ENCODE data around the gene HCN2. TPM values are rescaled to one million over a fixed set of nuclear protein-coding genes. Genes with fewer than 3 reads are reported as not detected.

The HCN2 gene
- total and polyA plus RNA-seq, 2 of the 13 experiments (the other 11 are each of a cell fraction or from before 2014, with no cell fraction given) = 0.01 TPM; not detected in 1

DNA sequence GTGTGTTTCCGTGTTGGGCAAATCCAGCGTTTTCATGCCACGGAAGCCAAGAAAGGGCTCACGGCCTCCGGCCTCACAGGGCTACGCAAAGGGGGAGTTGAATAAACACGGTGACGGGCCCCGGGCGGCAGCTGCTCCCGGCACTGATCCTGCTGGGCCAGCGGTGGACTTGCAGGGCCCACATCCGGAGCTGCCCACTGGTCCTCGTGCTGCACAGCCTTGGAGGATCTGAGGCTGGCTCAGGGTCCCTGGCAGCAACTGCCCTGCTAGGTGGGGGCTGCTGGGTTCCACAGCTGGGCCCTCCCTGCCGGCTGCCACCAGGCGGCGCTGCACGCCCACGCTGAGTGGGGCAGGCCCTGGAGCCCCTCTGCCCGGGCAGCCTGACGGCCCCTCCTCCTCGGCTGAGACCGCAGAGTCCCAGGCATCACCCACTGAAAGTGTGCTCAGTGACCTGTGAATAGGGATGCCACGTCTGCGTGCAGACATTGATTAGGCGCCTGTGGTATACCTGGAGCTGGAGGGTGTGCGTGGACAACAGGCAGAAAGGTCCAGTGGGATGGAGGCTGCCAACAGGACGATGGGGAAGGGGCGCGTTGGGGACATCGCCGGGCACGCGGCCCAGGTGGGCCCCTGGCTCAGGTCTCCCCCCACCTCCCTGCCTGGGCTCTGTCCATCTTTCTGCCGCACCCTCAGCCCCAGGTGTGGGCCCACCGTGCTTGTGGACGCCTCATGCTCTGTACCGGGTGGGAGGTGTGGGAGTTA is 5.3 kb upstream of the HCN2 start (continued):
- peak in 1 of 2 experiments; percentile 37; a peak in 1 of 4 replicates for TF ChIP-seq KLF16 (CRISPR knock-in tag; IDR thresholded peaks at IDR 0.05)
- TF ChIP-seq, protein P1, sequence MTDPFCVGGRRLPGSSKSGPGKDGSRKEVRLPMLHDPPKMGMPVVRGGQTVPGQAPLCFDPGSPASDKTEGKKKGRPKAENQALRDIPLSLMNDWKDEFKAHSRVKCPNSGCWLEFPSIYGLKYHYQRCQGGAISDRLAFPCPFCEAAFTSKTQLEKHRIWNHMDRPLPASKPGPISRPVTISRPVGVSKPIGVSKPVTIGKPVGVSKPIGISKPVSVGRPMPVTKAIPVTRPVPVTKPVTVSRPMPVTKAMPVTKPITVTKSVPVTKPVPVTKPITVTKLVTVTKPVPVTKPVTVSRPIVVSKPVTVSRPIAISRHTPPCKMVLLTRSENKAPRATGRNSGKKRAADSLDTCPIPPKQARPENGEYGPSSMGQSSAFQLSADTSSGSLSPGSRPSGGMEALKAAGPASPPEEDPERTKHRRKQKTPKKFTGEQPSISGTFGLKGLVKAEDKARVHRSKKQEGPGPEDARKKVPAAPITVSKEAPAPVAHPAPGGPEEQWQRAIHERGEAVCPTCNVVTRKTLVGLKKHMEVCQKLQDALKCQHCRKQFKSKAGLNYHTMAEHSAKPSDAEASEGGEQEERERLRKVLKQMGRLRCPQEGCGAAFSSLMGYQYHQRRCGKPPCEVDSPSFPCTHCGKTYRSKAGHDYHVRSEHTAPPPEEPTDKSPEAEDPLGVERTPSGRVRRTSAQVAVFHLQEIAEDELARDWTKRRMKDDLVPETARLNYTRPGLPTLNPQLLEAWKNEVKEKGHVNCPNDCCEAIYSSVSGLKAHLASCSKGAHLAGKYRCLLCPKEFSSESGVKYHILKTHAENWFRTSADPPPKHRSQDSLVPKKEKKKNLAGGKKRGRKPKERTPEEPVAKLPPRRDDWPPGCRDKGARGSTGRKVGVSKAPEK (CRISPR knock-in tag; IDR thresholded peaks at IDR 0.05; ENCODE audit: borderline replicate concordance) = peak; percentile 46; the same call in 1 of the 2 replicates
- no peak for TF ChIP-seq TCF12 (IDR thresholded peaks at IDR 0.05)
- 0 out of 2 replicates have a peak, but pooled peaks have one; percentile 53 for TF ChIP-seq TCF12 (CRISPR knock-in tag; IDR thresholded peaks at IDR 0.05)
- TF ChIP-seq ZNF563 (CRISPR knock-in tag; IDR thresholded peaks at IDR 0.05) = peak; percentile 93
- TF ChIP-seq YEATS4 (CRISPR knock-in tag; IDR thresholded peaks at IDR 0.05; ENCODE audit: borderline replicate concordance) = peak; percentile 52; the same call in 1 of the 2 replicates
- peak; percentile 84; the same call in 1 of the 2 replicates for TF ChIP-seq ERF (CRISPR knock-in tag; IDR thresholded peaks at IDR 0.05)
- TF ChIP-seq, protein P2, sequence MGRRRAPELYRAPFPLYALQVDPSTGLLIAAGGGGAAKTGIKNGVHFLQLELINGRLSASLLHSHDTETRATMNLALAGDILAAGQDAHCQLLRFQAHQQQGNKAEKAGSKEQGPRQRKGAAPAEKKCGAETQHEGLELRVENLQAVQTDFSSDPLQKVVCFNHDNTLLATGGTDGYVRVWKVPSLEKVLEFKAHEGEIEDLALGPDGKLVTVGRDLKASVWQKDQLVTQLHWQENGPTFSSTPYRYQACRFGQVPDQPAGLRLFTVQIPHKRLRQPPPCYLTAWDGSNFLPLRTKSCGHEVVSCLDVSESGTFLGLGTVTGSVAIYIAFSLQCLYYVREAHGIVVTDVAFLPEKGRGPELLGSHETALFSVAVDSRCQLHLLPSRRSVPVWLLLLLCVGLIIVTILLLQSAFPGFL (CRISPR knock-in tag; IDR thresholded peaks at IDR 0.05) = 0 out of 2 replicates have a peak, but pooled peaks have one; percentile 58
- TF ChIP-seq ZNF567 (CRISPR knock-in tag; IDR thresholded peaks at IDR 0.05; ENCODE audit: borderline replicate concordance) = peak; percentile 84; the same call in 1 of the 2 replicates
- peak; percentile 29; the same call in 1 of the 2 replicates for TF ChIP-seq ZNF460 (CRISPR knock-in tag; IDR thresholded peaks at IDR 0.05; ENCODE audit: borderline replicate concordance)
- TF ChIP-seq, protein P3, sequence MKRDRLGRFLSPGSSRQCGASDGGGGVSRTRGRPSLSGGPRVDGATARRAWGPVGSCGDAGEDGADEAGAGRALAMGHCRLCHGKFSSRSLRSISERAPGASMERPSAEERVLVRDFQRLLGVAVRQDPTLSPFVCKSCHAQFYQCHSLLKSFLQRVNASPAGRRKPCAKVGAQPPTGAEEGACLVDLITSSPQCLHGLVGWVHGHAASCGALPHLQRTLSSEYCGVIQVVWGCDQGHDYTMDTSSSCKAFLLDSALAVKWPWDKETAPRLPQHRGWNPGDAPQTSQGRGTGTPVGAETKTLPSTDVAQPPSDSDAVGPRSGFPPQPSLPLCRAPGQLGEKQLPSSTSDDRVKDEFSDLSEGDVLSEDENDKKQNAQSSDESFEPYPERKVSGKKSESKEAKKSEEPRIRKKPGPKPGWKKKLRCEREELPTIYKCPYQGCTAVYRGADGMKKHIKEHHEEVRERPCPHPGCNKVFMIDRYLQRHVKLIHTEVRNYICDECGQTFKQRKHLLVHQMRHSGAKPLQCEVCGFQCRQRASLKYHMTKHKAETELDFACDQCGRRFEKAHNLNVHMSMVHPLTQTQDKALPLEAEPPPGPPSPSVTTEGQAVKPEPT (CRISPR knock-in tag; IDR thresholded peaks at IDR 0.05; ENCODE audit: low read depth) = no peak
- TF ChIP-seq CBX5 (CRISPR knock-in tag; IDR thresholded peaks at IDR 0.05; ENCODE audit: borderline replicate concordance) = 0 out of 2 replicates have a peak, but pooled peaks have one; percentile 49
- TF ChIP-seq HIVEP1 (CRISPR knock-in tag; IDR thresholded peaks at IDR 0.05) = peak; percentile 41; the same call in 1 of the 2 replicates
- peak; percentile 51; the same call in 1 of the 2 replicates for TF ChIP-seq ZNF614 (CRISPR knock-in tag; IDR thresholded peaks at IDR 0.05; ENCODE audit: borderline replicate concordance)
- TF ChIP-seq, protein P4, sequence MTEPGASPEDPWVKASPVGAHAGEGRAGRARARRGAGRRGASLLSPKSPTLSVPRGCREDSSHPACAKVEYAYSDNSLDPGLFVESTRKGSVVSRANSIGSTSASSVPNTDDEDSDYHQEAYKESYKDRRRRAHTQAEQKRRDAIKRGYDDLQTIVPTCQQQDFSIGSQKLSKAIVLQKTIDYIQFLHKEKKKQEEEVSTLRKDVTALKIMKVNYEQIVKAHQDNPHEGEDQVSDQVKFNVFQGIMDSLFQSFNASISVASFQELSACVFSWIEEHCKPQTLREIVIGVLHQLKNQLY (CRISPR knock-in tag; IDR thresholded peaks at IDR 0.05) = 0 out of 2 replicates have a peak, but pooled peaks have one; percentile 16
- no peak for TF ChIP-seq ZSCAN29 (CRISPR knock-in tag; conservative IDR thresholded peaks at IDR 0.05)
- TF ChIP-seq, protein P5, sequence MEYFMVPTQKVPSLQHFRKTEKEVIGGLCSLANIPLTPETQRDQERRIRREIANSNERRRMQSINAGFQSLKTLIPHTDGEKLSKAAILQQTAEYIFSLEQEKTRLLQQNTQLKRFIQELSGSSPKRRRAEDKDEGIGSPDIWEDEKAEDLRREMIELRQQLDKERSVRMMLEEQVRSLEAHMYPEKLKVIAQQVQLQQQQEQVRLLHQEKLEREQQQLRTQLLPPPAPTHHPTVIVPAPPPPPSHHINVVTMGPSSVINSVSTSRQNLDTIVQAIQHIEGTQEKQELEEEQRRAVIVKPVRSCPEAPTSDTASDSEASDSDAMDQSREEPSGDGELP (IDR thresholded peaks at IDR 0.05; ENCODE audit: borderline replicate concordance, low read depth) = peak; percentile 77; the same call in 1 of the 2 replicates
- TF ChIP-seq SRSF9 (IDR thresholded peaks at IDR 0.05; ENCODE audit: borderline replicate concordance, insufficient read depth, low read depth, low read length, poor library complexity, severe bottlenecking) = no peak

Data from HepG2 (cell line).